SK-N-SH (cell line): ENCODE measurements around the gene MVB12B.

Source experiments
- CHD2 ChIP-seq: fragments of 150-350 bp; IDR thresholded peaks from 2 replicates; pipeline ENCODE4 v1.6.1; 2018; ENCODE audit warnings: low read length; ENCODE audit not compliant: partially characterized antibody
- CTCF ChIP-seq: fragments of 200-600 bp; sonication (generic); IDR thresholded peaks from 2 replicates; pipeline ENCODE4 v1.6.1; 2017; ENCODE audit warnings: antibody characterized with exemption, mild to moderate bottlenecking, moderate library complexity
- GABPA ChIP-seq: IDR thresholded peaks from 2 replicates; pipeline ENCODE4 v1.4.0; 2012; ENCODE audit warnings: low read depth, mild to moderate bottlenecking
- GATA2 ChIP-seq: sonication (generic); formaldehyde crosslinking; IDR thresholded peaks from 2 replicates; pipeline ENCODE4 v1.5.0; 2020; ENCODE audit warnings: mild to moderate bottlenecking, missing genetic modification reagents
- MAX ChIP-seq: IDR thresholded peaks from 2 replicates; pipeline ENCODE4 v1.4.0; 2012; ENCODE audit warnings: low read depth
- MXI1 ChIP-seq: IDR thresholded peaks from 2 replicates; pipeline ENCODE4 v1.6.1; 2012; ENCODE audit warnings: mild to moderate bottlenecking, low read depth, low read length, improper control_type of control experiment
- POLR2AphosphoS5 ChIP-seq: IDR thresholded peaks from 2 replicates; pipeline ENCODE4 v1.6.1; 2012; ENCODE audit warnings: low read depth, low read length
- RCOR1 ChIP-seq: fragments of 150-350 bp; IDR thresholded peaks from 2 replicates; pipeline ENCODE4 v1.6.1; 2017; ENCODE audit warnings: antibody characterized with exemption, low read length
- REST ChIP-seq: IDR thresholded peaks from 2 replicates; pipeline ENCODE4 v1.6.1; 2012; ENCODE audit warnings: mild to moderate bottlenecking, low read depth, low read length, moderate library complexity
- TCF12 ChIP-seq: IDR thresholded peaks from 2 replicates; pipeline ENCODE4 v1.4.0; 2012
- USF1 ChIP-seq: IDR thresholded peaks from 2 replicates; pipeline ENCODE4 v1.4.0; 2012; ENCODE audit warnings: low read depth, borderline replicate concordance
- ZBTB33 ChIP-seq: IDR thresholded peaks from 2 replicates; pipeline ENCODE4 v1.4.0; 2012; ENCODE audit warnings: low read depth, borderline replicate concordance

- no peak for TF ChIP-seq CTCF
- TF ChIP-seq POLR2AphosphoS5: no peak
- TF ChIP-seq MXI1: no peak
- no peak for TF ChIP-seq TCF12
- no peak for TF ChIP-seq MAX
- no peak for TF ChIP-seq RCOR1
- TF ChIP-seq CHD2: no peak
- no peak for TF ChIP-seq USF1
- TF ChIP-seq GATA2 (CRISPR knock-in tag): no peak
- TF ChIP-seq ZBTB33: no peak
- no peak for TF ChIP-seq GABPA
- no peak for TF ChIP-seq REST
Measured at GRCh38 chr9:126531591-126531990, 205.0 kb downstream of the MVB12B start.
